CD14-positive monocyte (primary cell): ENCODE data around the gene TMTC2. TPM values are rescaled to one million over a fixed set of nuclear protein-coding genes. Genes with fewer than 3 reads are reported as not detected.

Experiments used
- DNase-seq, 3 donors: peaks; one replicate each; pipeline ENCODE4 v3.0.0-alpha.2; 2011 to 2022
- H2AFZ ChIP-seq: 2 replicates; pipeline ENCODE4 v1.6.0; 2012; ENCODE audit warnings: mild to moderate bottlenecking, low read depth, low read length, inconsistent platforms; ENCODE audit not compliant: insufficient read depth, poor library complexity, severe bottlenecking
- H3K27ac ChIP-seq, 2 donors: 1 replicate in 1 of 2; 2 replicates in 1 of 2; pipeline ENCODE4 v1.5.1; 2012 to 2013; ENCODE audit warnings: low read length in 2 of 2, control low read depth in 1 of 2, inconsistent platforms in 1 of 2, low read depth in 1 of 2, mild to moderate bottlenecking in 1 of 2
- H3K27me3 ChIP-seq, 2 donors: one replicate each; pipeline versions ENCODE4 v1.6.0 to v1.6.1; 2011 to 2013; ENCODE audit warnings: low read length in 2 of 2; ENCODE audit not compliant: control insufficient read depth in 2 of 2, insufficient read depth in 2 of 2
- H3K36me3 ChIP-seq, 2 donors: replicated peaks in 1 of 2; 1 replicate in 1 of 2; 2 replicates in 1 of 2; pipeline versions ENCODE4 v1.5.1 to v1.6.1; 2012 to 2013; ENCODE audit warnings: low read length in 2 of 2, control low read depth in 1 of 2, inconsistent platforms in 1 of 2, mild to moderate bottlenecking in 1 of 2; ENCODE audit not compliant: insufficient read depth in 2 of 2, control insufficient read depth in 1 of 2
- H3K4me1 ChIP-seq, 2 donors: 1 replicate in 1 of 2; 2 replicates in 1 of 2; pipeline versions ENCODE4 v1.5.1 to v1.6.1; 2012 to 2013; ENCODE audit warnings: low read length in 2 of 2, control low read depth in 1 of 2, inconsistent platforms in 1 of 2, mild to moderate bottlenecking in 1 of 2, moderate library complexity in 1 of 2; ENCODE audit not compliant: insufficient read depth in 2 of 2, control insufficient read depth in 1 of 2
- H3K4me2 ChIP-seq: replicated peaks from 2 replicates; pipeline ENCODE3; 2012; ENCODE audit warnings: low read length, moderate library complexity, mild to moderate bottlenecking; ENCODE audit not compliant: poor library complexity, severe bottlenecking; ENCODE audit errors: extremely low read depth
- H3K4me3 ChIP-seq, 3 experiments: fragments of 200-600 bp in 1 of 3; sonication (generic) in 1 of 3; replicated peaks in 1 of 3; 1 replicate in 2 of 3; 2 replicates in 1 of 3; pipeline ENCODE4 v1.5.1; 2011 to 2013; ENCODE audit warnings: low read length in 3 of 3, mild to moderate bottlenecking in 3 of 3, control low read depth in 2 of 3, low read depth in 2 of 3, inconsistent platforms in 1 of 3, moderate library complexity in 1 of 3
- H3K79me2 ChIP-seq: 2 replicates; pipeline ENCODE4 v1.6.0; 2012; ENCODE audit warnings: mild to moderate bottlenecking, control low read depth, inconsistent platforms, low read length, moderate library complexity; ENCODE audit not compliant: insufficient read depth
- H3K9ac ChIP-seq: 2 replicates; pipeline ENCODE4 v1.6.0; 2017; ENCODE audit warnings: low read length, mild to moderate bottlenecking; ENCODE audit not compliant: insufficient read depth, poor library complexity, severe bottlenecking
- H3K9me3 ChIP-seq, 2 donors: replicated peaks in 1 of 2; 1 replicate in 1 of 2; 2 replicates in 1 of 2; pipeline versions ENCODE4 v1.5.1 to v1.6.1; 2012 to 2013; ENCODE audit warnings: low read length in 2 of 2, control low read depth in 1 of 2; ENCODE audit not compliant: control insufficient read depth in 1 of 2, insufficient read depth in 1 of 2
- H4K20me1 ChIP-seq: 2 replicates; pipeline ENCODE4 v1.6.0; 2012; ENCODE audit warnings: mild to moderate bottlenecking, low read length, control low read depth, moderate library complexity; ENCODE audit not compliant: insufficient read depth
- H3K27ac Mint-ChIP-seq, 7 donors: one replicate each; pipeline ENCODE4 v1.8.0; 2020; ENCODE audit warnings: mild to moderate bottlenecking in 7 of 7, mixed read lengths in 7 of 7, moderate library complexity in 6 of 7, inconsistent platforms in 2 of 7
- H3K27me3 Mint-ChIP-seq, 3 donors: one replicate each; pipeline ENCODE4 v1.8.0; 2021 to 2022; ENCODE audit warnings: low read depth in 3 of 3, mild to moderate bottlenecking in 3 of 3, mixed read lengths in 3 of 3, moderate library complexity in 3 of 3, inconsistent platforms in 1 of 3
- H3K36me3 Mint-ChIP-seq, 2 donors: one replicate each; pipeline ENCODE4 v1.8.0; 2020; ENCODE audit warnings: mixed read lengths in 2 of 2, inconsistent platforms in 1 of 2, mild to moderate bottlenecking in 1 of 2
- H3K4me1 Mint-ChIP-seq: one replicate; pipeline ENCODE4 v1.8.0; 2020; ENCODE audit warnings: mild to moderate bottlenecking, mixed read lengths
- H3K4me3 Mint-ChIP-seq, 2 donors: one replicate each; pipeline ENCODE4 v1.8.0; 2020; ENCODE audit warnings: mild to moderate bottlenecking in 2 of 2, mixed read lengths in 2 of 2, moderate library complexity in 1 of 2
- H3K9me3 Mint-ChIP-seq, 7 donors: one replicate each; pipeline ENCODE4 v1.8.0; 2020 to 2022; ENCODE audit warnings: mixed read lengths in 7 of 7, mild to moderate bottlenecking in 6 of 7, moderate library complexity in 6 of 7, inconsistent platforms in 2 of 7
- WGBS: methylation state at CpG from one replicate; pipeline ENCODE4 v1.1.5; 2013; ENCODE audit warnings: missing lambda C conversion rate; ENCODE audit not compliant: insufficient coverage; 5-methylcytosine and 5-hydroxymethylcytosine counted together
- intact Hi-C, 2 donors: fragments of 100-400 bp; cut with micrococcal nuclease; formaldehyde crosslinking; loops; one replicate each; pipeline versions ENCODE4 v1.15.0 to v1.15.1; 2023
- polyA plus RNA-seq, 3 donors: library from polyadenylated mRNA; depleted of rRNA in 1 of 3; unstranded in 2 of 3; stranded (reverse) in 1 of 3; fragments of 300-500 nt in 2 of 3; fragments of >200 nt in 1 of 3; fragmentation: Illumina TruSeq in 2 of 3; gene quantifications; 1 replicate in 2 of 3; 2 replicates in 1 of 3; pipeline ENCODE4 v1.2.3, GENCODE V29; 2012 to 2021
- TF ChIP-seq, protein P1 (sequence below): fragments of 200-600 bp; IDR thresholded peaks from one replicate; pipeline ENCODE4 v1.8.0; 2022; ENCODE audit warnings: antibody characterized with exemption, mild to moderate bottlenecking

Gene TMTC2
- polyA plus RNA-seq, 3 donors: 2.5 to 15.7 (median 3.3) TPM

DNA sequence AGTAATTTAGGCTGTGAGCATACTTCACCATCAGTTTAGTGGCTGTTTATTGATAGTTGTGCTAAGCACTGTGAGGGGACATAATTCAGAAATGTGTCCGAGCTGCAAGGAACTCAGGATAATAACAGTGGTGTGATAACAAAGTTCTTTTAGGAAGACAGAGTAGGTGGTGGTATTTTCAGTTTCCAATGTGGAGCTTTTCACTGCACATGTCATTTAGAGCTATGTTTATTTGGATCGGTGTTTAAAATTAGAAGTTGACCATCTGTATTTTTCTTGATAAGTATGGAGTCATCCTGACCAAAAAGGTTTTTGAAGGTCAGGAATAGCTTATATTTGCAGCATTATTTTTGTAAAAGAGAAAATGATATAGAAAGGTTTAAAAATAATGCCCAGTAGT is 443.5 kb downstream of the TMTC2 start:
- H3K36me3 ChIP-seq: peaks cover 16 to 23% of the 10 kb centered on the region in 2 donors
- DNase-seq: no peak
- H3K79me2 ChIP-seq: no peaks in the 10 kb centered on the region
- Mint-ChIP-seq H3K4me3 (no peak overlapping the region), H3K36me3 (peaks cover 23 to 36% of the 10 kb centered on the region in 2 donors), H3K4me1 (no peaks in the 10 kb centered on the region), H3K27me3 (no peaks in the 10 kb centered on the region), H3K27ac (peak overlapping the region in 1 of 7 donors; percentile 33), H3K9me3 (peaks cover 0 to 2% (median 0%) of the 10 kb centered on the region in 7 donors)
- TF ChIP-seq, protein P1, sequence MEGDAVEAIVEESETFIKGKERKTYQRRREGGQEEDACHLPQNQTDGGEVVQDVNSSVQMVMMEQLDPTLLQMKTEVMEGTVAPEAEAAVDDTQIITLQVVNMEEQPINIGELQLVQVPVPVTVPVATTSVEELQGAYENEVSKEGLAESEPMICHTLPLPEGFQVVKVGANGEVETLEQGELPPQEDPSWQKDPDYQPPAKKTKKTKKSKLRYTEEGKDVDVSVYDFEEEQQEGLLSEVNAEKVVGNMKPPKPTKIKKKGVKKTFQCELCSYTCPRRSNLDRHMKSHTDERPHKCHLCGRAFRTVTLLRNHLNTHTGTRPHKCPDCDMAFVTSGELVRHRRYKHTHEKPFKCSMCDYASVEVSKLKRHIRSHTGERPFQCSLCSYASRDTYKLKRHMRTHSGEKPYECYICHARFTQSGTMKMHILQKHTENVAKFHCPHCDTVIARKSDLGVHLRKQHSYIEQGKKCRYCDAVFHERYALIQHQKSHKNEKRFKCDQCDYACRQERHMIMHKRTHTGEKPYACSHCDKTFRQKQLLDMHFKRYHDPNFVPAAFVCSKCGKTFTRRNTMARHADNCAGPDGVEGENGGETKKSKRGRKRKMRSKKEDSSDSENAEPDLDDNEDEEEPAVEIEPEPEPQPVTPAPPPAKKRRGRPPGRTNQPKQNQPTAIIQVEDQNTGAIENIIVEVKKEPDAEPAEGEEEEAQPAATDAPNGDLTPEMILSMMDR: no peak
- no peak overlapping the region for H3K9ac ChIP-seq
- intact Hi-C loops: no loop called here
- no peaks in the 10 kb centered on the region for H3K27me3 ChIP-seq
- H3K27ac ChIP-seq: no peak overlapping the region
- no peak overlapping the region for H3K4me2 ChIP-seq
- no peak overlapping the region for H3K4me3 ChIP-seq
- no peaks in the 10 kb centered on the region for H3K4me1 ChIP-seq
- 100% methylated on average over 1 of the region's 2 CpGs for WGBS
- no peak overlapping the region for H2AFZ ChIP-seq
- no peaks in the 10 kb centered on the region for H4K20me1 ChIP-seq
- no peaks in the 10 kb centered on the region for H3K9me3 ChIP-seq

DNA sequence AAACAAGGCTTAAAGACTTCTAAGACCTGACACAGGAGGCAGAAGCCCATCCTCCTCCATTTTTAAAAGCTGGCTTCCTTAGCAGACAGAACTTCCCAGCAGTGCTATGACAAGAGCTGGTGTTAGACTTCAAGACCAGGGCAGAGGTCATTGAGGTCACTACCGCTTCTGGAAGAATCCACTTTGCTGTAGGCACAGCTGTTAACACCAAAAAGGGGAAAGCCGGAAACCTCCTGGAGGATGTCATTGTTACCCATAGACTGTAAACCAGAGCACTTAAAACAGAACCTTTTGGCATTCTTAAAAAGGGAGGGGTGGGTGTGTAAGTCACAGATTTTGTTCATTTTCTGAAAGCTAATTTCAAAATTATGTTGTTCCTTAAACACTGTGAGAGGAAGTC is 445.7 kb downstream of the TMTC2 start:
- H3K9ac ChIP-seq: no peak overlapping the region
- no peaks in the 10 kb centered on the region for H3K27me3 ChIP-seq
- Mint-ChIP-seq H3K4me1 (no peaks in the 10 kb centered on the region), H3K4me3 (no peak overlapping the region), H3K9me3 (peaks cover 0 to 2% (median 0%) of the 10 kb centered on the region in 7 donors), H3K27me3 (no peaks in the 10 kb centered on the region), H3K27ac (no peak overlapping the region), H3K36me3 (peaks cover 24 to 36% of the 10 kb centered on the region in 2 donors)
- no peaks in the 10 kb centered on the region for H3K9me3 ChIP-seq
- no peaks in the 10 kb centered on the region for H4K20me1 ChIP-seq
- H3K4me3 ChIP-seq: no peak overlapping the region
- no peak overlapping the region for H2AFZ ChIP-seq
- no peak for DNase-seq
- WGBS: 100% methylated on average over 1 of the region's 2 CpGs
- no peaks in the 10 kb centered on the region for H3K79me2 ChIP-seq
- H3K4me1 ChIP-seq: no peaks in the 10 kb centered on the region
- no peak overlapping the region for H3K4me2 ChIP-seq
- no peak overlapping the region for H3K27ac ChIP-seq
- TF ChIP-seq, protein P1: no peak
- intact Hi-C loops: no loop called here
- H3K36me3 ChIP-seq: peaks cover 16 to 23% of the 10 kb centered on the region in 2 donors
